COLO668 (cell line): ENCODE data around the gene SPIRE1.

Experiments
- DNase-seq: peaks from one replicate; lab custom pipeline; 2025; ENCODE audit not compliant: unreplicated experiment; lab: John Stamatoyannopoulos, UW

Gene SPIRE1

GRCh38 chr18:12657684-12658425, at the start of gene SPIRE1:
Gene SPIRE1, minus strand, starts transcription at chr18:12658107. Its CDS starts 241 bp downstream, at chr18:12657866.
- peak; percentile 80 for DNase-seq

- no peak for DNase-seq
Measured at GRCh38 chr18:12703664-12704063, 45.8 kb upstream of the SPIRE1 start.

GRCh38 chr18:12703096-12703567, 45.2 kb upstream of the SPIRE1 start:
- no peak for DNase-seq

- DNase-seq: peak; percentile 96
Measured at GRCh38 chr18:12702221-12703095, 44.6 kb upstream of the SPIRE1 start, which contains the start of the genes CEP76 and PSMG2. Gene CEP76, minus strand, starts transcription at chr18:12702723. Its CDS starts 175 bp downstream, at chr18:12702548. Gene PSMG2, plus strand, starts transcription at chr18:12703042. Its CDS starts 66 bp downstream, at chr18:12703108.

GRCh38 chr18:12701161-12701560, 43.3 kb upstream of the SPIRE1 start:
- DNase-seq: no peak

GRCh38 chr18:12699747-12700146, 41.8 kb upstream of the SPIRE1 start:
- no peak for DNase-seq

- no peak for DNase-seq
Measured at GRCh38 chr18:12694032-12694431, 36.1 kb upstream of the SPIRE1 start.

- DNase-seq: no peak
Measured at GRCh38 chr18:12692206-12692605, 34.3 kb upstream of the SPIRE1 start.

GRCh38 chr18:12689256-12689850, 31.4 kb upstream of the SPIRE1 start:
- no peak for DNase-seq

GRCh38 chr18:12686100-12686499, 28.2 kb upstream of the SPIRE1 start:
- no peak for DNase-seq

GRCh38 chr18:12679183-12679786, 21.4 kb upstream of the SPIRE1 start:
- DNase-seq: no peak

GRCh38 chr18:12668041-12668440, 10.1 kb upstream of the SPIRE1 start:
- DNase-seq: no peak

GRCh38 chr18:12659904-12660605, 2.1 kb upstream of the SPIRE1 start:
- peak; percentile 35 for DNase-seq

- peak; percentile 65 for DNase-seq
Measured at GRCh38 chr18:12658426-12659138, 675 bp upstream of the SPIRE1 start.

- peak; percentile 70 for DNase-seq
Measured at GRCh38 chr18:12656938-12657683, 796 bp downstream of the SPIRE1 start.

GRCh38 chr18:12656605-12656937, 1.3 kb downstream of the SPIRE1 start:
- DNase-seq: no peak

- no peak for DNase-seq
Measured at GRCh38 chr18:12654971-12655370, 2.9 kb downstream of the SPIRE1 start.

- DNase-seq: no peak
Measured at GRCh38 chr18:12652861-12653401, 5.0 kb downstream of the SPIRE1 start.

GRCh38 chr18:12651651-12652050, 6.3 kb downstream of the SPIRE1 start:
- no peak for DNase-seq
